HEK293 (cell line): ENCODE measurements around the gene DCTN3.

ENCODE experiments used
- CTCF ChIA-PET: fragments of 350-600 bp; formaldehyde crosslinking; extraction: SDS; loops from one replicate; lab custom pipeline; 2021; ENCODE audit warnings: antibody characterized with exemption; lab: Yijun Ruan, JAX
- POLR2A ChIA-PET: fragments of 300-600 bp; formaldehyde crosslinking; extraction: SDS; loops from one replicate; lab custom pipeline; 2020; ENCODE audit warnings: antibody characterized with exemption, inconsistent platforms; lab: Yijun Ruan, JAX
- H3K27ac ChIP-seq: fragments of 200-500 bp; sonication (Bioruptor generic); 2 replicates; pipeline ENCODE4 v1.5.1; 2014; ENCODE audit warnings: low read depth, low read length, control low read depth, inconsistent platforms; ENCODE audit errors: extremely low read depth
- H3K36me3 ChIP-seq, 2 experiments: fragments of 200-500 bp in 1 of 2; sonication (Bioruptor generic) in 1 of 2; 1 replicate in 1 of 2; 2 replicates in 1 of 2; pipeline ENCODE4 v1.5.1; 2014 to 2017; ENCODE audit warnings: inconsistent platforms in 2 of 2, low read length in 2 of 2; ENCODE audit not compliant: control insufficient read depth in 2 of 2, insufficient read depth in 1 of 2
- H3K4me1 ChIP-seq: fragments of 200-500 bp; sonication (Bioruptor generic); 2 replicates; pipeline ENCODE4 v1.5.1; 2014; ENCODE audit warnings: mild to moderate bottlenecking, low read length, inconsistent platforms; ENCODE audit not compliant: control insufficient read depth, insufficient read depth
- H3K4me3 ChIP-seq: 2 replicates; pipeline ENCODE4 v1.5.1; 2011; ENCODE audit warnings: low read depth, mild to moderate bottlenecking, control low read depth, low read length, moderate library complexity
- H3K9me3 ChIP-seq: fragments of 200-500 bp; sonication (Bioruptor generic); 2 replicates; pipeline ENCODE4 v1.5.1; 2014; ENCODE audit warnings: low read depth, low read length, inconsistent platforms; ENCODE audit not compliant: control insufficient read depth, insufficient read depth
- BCL11A ChIP-seq: fragments of 450-650 bp; formaldehyde crosslinking; IDR thresholded peaks from 2 replicates; pipeline ENCODE4 v1.5.1; 2016; ENCODE audit warnings: low read depth, missing biosample characterization, missing genetic modification characterization
- GLIS2 ChIP-seq: fragments of 450-650 bp; formaldehyde crosslinking; IDR thresholded peaks from 2 replicates; pipeline ENCODE4 v1.5.1; 2016; ENCODE audit warnings: missing biosample characterization, missing genetic modification characterization
- KLF1 ChIP-seq: fragments of 450-650 bp; formaldehyde crosslinking; IDR thresholded peaks from 2 replicates; pipeline ENCODE4 v1.5.1; 2016; ENCODE audit warnings: missing biosample characterization, missing genetic modification characterization
- KLF10 ChIP-seq: fragments of 450-650 bp; IDR thresholded peaks from 2 replicates; pipeline ENCODE4 v1.5.1; 2018; ENCODE audit warnings: missing biosample characterization, mild to moderate bottlenecking, missing genetic modification characterization
- OVOL3 ChIP-seq: fragments of 450-650 bp; formaldehyde crosslinking; IDR thresholded peaks from 2 replicates; pipeline ENCODE4 v1.5.1; 2016; ENCODE audit warnings: missing biosample characterization, missing genetic modification characterization
- SP7 ChIP-seq: fragments of 450-650 bp; formaldehyde crosslinking; IDR thresholded peaks from 2 replicates; pipeline ENCODE4 v1.5.1; 2016; ENCODE audit warnings: missing biosample characterization, missing genetic modification characterization
- YY1 ChIP-seq: fragments of 450-650 bp; formaldehyde crosslinking; IDR thresholded peaks from 2 replicates; pipeline ENCODE4 v1.5.1; 2018; ENCODE audit warnings: missing biosample characterization, missing genetic modification characterization
- ZNF140 ChIP-seq: fragments of 450-650 bp; formaldehyde crosslinking; IDR thresholded peaks from 2 replicates; pipeline ENCODE4 v1.5.1; 2016; ENCODE audit warnings: missing biosample characterization, missing genetic modification characterization
- ZNF157 ChIP-seq: fragments of 450-650 bp; formaldehyde crosslinking; IDR thresholded peaks from 2 replicates; pipeline ENCODE4 v1.5.1; 2016; ENCODE audit warnings: missing biosample characterization, missing genetic modification characterization
- ZNF16 ChIP-seq: fragments of 450-650 bp; formaldehyde crosslinking; IDR thresholded peaks from 2 replicates; pipeline ENCODE4 v1.5.1; 2016; ENCODE audit warnings: low read depth, missing biosample characterization, missing genetic modification characterization
- ZNF239 ChIP-seq: fragments of 450-650 bp; formaldehyde crosslinking; IDR thresholded peaks from 2 replicates; pipeline ENCODE4 v1.5.1; 2016; ENCODE audit warnings: missing biosample characterization, missing genetic modification characterization
- ZNF274 ChIP-seq, 2 experiments: fragments of 200-500 bp in 1 of 2; fragments of 450-650 bp in 1 of 2; sonication (Bioruptor generic) in 1 of 2; formaldehyde crosslinking in 1 of 2; IDR thresholded peaks; 2 replicates each; pipeline versions ENCODE4 v1.5.1 to v1.6.1; 2014 to 2016; ENCODE audit warnings: borderline replicate concordance in 1 of 2, inconsistent platforms in 1 of 2, low read length in 1 of 2, missing biosample characterization in 1 of 2, missing genetic modification characterization in 1 of 2
- ZNF394 ChIP-seq: fragments of 450-650 bp; formaldehyde crosslinking; IDR thresholded peaks from 2 replicates; pipeline ENCODE4 v1.5.1; 2016; ENCODE audit warnings: missing biosample characterization, missing genetic modification characterization, mild to moderate bottlenecking, moderate library complexity, borderline replicate concordance
- ZNF555 ChIP-seq: fragments of 450-650 bp; formaldehyde crosslinking; conservative IDR thresholded peaks from 2 replicates; pipeline ENCODE4 v1.5.1; 2017; ENCODE audit warnings: missing biosample characterization, mild to moderate bottlenecking, missing genetic modification characterization, inconsistent platforms
- ZNF792 ChIP-seq: fragments of 450-650 bp; formaldehyde crosslinking; IDR thresholded peaks from 2 replicates; pipeline ENCODE4 v1.5.1; 2016; ENCODE audit warnings: missing biosample characterization, missing genetic modification characterization
- ZNF830 ChIP-seq: fragments of 450-650 bp; IDR thresholded peaks from 2 replicates; pipeline ENCODE4 v1.5.0; 2018; ENCODE audit warnings: missing biosample characterization, missing genetic modification characterization, low read depth, mild to moderate bottlenecking, moderate library complexity
- ZNF837 ChIP-seq: fragments of 450-650 bp; formaldehyde crosslinking; IDR thresholded peaks from 2 replicates; pipeline ENCODE4 v1.5.1; 2016; ENCODE audit warnings: missing biosample characterization, missing genetic modification characterization
- ZSCAN30 ChIP-seq: fragments of 450-650 bp; IDR thresholded peaks from 2 replicates; pipeline ENCODE4 v1.5.1; 2018; ENCODE audit warnings: missing biosample characterization, mild to moderate bottlenecking, missing genetic modification characterization, moderate library complexity
- TF ChIP-seq, protein P1 (sequence below): fragments of 450-650 bp; formaldehyde crosslinking; IDR thresholded peaks from 2 replicates; pipeline ENCODE4 v1.5.1; 2016; ENCODE audit warnings: missing biosample characterization, missing genetic modification characterization
- TF ChIP-seq, protein P2 (sequence below): fragments of 450-650 bp; formaldehyde crosslinking; IDR thresholded peaks from 2 replicates; pipeline ENCODE4 v1.5.1; 2017; ENCODE audit warnings: missing biosample characterization, missing genetic modification characterization
- TF ChIP-seq, protein P3 (sequence below): fragments of 450-650 bp; formaldehyde crosslinking; conservative IDR thresholded peaks from 2 replicates; pipeline ENCODE4 v1.5.1; 2016; ENCODE audit warnings: low read depth, missing biosample characterization, missing genetic modification characterization
- TF ChIP-seq, protein P4 (sequence below): fragments of 450-650 bp; formaldehyde crosslinking; IDR thresholded peaks from 2 replicates; pipeline ENCODE4 v1.5.1; 2016; ENCODE audit warnings: missing biosample characterization, missing genetic modification characterization, borderline replicate concordance
- TF ChIP-seq, protein P5 (sequence below): fragments of 450-650 bp; formaldehyde crosslinking; IDR thresholded peaks from 2 replicates; pipeline ENCODE4 v1.5.1; 2016; ENCODE audit warnings: missing biosample characterization, missing genetic modification characterization

The DCTN3 gene

DNA sequence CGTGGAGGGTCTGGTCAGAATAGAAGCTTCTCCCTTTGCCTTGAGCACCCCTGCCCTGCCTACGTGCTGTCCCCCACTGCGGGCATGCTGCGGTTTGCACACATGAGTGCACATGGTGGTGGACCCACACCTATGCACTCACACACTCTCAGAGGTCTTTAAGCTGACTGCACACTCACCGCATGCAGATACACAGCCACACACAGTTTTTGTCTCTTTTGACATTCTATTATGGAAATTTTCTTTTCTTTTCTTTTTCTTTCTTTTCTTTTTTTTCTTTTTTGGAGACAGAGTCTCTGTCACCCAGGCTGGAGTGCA, 9.2 kb upstream of the DCTN3 start:
- ChIA-PET POLR2A (interaction anchor here (1.5 kb wide), 1 partner anchor 8 kb away, joined by 9 read pairs; the partner anchor contains the start of gene SIGMAR1), CTCF (interaction anchor here (0.7 to 3.2 kb wide), 6 partner anchors 9 to 107 kb away, joined by 3 to 18 read pairs (median 8); partner anchors contain the start of genes DCTN3 and RPP25L)
- H3K9me3 ChIP-seq = no peaks in the 10 kb centered on the region
- H3K4me3 ChIP-seq = no peak overlapping the region
- H3K4me1 ChIP-seq = no peaks in the 10 kb centered on the region; the same call in 1 of the 2 replicates
- no peaks in the 10 kb centered on the region; a peak in 1 of 3 replicates for H3K36me3 ChIP-seq
- no peak overlapping the region for H3K27ac ChIP-seq
- no peak for TF ChIP-seq ZNF555 (tag by site-specific recombination)
- no peak for TF ChIP-seq ZNF394 (tag by site-specific recombination)
- TF ChIP-seq, protein P1, sequence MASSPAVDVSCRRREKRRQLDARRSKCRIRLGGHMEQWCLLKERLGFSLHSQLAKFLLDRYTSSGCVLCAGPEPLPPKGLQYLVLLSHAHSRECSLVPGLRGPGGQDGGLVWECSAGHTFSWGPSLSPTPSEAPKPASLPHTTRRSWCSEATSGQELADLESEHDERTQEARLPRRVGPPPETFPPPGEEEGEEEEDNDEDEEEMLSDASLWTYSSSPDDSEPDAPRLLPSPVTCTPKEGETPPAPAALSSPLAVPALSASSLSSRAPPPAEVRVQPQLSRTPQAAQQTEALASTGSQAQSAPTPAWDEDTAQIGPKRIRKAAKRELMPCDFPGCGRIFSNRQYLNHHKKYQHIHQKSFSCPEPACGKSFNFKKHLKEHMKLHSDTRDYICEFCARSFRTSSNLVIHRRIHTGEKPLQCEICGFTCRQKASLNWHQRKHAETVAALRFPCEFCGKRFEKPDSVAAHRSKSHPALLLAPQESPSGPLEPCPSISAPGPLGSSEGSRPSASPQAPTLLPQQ (tag by site-specific recombination) = peak; percentile 75
- no peak for TF ChIP-seq ZNF837 (tag by site-specific recombination)
- no peak for TF ChIP-seq ZNF239 (tag by site-specific recombination)
- TF ChIP-seq, protein P2, sequence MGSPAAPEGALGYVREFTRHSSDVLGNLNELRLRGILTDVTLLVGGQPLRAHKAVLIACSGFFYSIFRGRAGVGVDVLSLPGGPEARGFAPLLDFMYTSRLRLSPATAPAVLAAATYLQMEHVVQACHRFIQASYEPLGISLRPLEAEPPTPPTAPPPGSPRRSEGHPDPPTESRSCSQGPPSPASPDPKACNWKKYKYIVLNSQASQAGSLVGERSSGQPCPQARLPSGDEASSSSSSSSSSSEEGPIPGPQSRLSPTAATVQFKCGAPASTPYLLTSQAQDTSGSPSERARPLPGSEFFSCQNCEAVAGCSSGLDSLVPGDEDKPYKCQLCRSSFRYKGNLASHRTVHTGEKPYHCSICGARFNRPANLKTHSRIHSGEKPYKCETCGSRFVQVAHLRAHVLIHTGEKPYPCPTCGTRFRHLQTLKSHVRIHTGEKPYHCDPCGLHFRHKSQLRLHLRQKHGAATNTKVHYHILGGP (tag by site-specific recombination) = no peak
- TF ChIP-seq ZNF16 = no peak
- TF ChIP-seq, protein P3, sequence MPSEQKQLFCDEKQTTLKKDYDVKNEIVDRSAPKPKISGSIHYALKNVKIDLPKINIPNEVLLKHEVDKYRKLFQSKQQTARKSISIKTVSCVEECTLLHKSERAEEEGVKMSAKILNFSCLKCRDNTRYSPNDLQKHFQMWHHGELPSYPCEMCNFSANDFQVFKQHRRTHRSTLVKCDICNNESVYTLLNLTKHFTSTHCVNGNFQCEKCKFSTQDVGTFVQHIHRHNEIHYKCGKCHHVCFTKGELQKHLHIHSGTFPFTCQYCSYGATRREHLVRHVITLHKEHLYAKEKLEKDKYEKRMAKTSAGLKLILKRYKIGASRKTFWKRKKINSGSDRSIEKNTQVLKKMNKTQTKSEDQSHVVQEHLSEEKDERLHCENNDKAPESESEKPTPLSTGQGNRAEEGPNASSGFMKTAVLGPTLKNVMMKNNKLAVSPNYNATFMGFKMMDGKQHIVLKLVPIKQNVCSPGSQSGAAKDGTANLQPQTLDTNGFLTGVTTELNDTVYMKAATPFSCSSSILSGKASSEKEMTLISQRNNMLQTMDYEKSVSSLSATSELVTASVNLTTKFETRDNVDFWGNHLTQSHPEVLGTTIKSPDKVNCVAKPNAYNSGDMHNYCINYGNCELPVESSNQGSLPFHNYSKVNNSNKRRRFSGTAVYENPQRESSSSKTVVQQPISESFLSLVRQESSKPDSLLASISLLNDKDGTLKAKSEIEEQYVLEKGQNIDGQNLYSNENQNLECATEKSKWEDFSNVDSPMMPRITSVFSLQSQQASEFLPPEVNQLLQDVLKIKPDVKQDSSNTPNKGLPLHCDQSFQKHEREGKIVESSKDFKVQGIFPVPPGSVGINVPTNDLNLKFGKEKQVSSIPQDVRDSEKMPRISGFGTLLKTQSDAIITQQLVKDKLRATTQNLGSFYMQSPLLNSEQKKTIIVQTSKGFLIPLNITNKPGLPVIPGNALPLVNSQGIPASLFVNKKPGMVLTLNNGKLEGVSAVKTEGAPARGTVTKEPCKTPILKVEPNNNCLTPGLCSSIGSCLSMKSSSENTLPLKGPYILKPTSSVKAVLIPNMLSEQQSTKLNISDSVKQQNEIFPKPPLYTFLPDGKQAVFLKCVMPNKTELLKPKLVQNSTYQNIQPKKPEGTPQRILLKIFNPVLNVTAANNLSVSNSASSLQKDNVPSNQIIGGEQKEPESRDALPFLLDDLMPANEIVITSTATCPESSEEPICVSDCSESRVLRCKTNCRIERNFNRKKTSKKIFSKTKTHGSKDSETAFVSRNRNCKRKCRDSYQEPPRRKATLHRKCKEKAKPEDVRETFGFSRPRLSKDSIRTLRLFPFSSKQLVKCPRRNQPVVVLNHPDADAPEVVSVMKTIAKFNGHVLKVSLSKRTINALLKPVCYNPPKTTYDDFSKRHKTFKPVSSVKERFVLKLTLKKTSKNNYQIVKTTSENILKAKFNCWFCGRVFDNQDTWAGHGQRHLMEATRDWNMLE = no peak
- no peak for TF ChIP-seq YY1 (tag by site-specific recombination)
- no peak for TF ChIP-seq ZNF157 (tag by site-specific recombination)
- 0 out of 2 replicates have a peak, but pooled peaks have one; percentile 1 for TF ChIP-seq GLIS2 (tag by site-specific recombination)
- no peak for TF ChIP-seq ZNF274 (IDR thresholded peaks at IDR 0.05; ENCODE audit: low read length)
- TF ChIP-seq ZNF274 (tag by site-specific recombination; IDR thresholded peaks at IDR 0.05; ENCODE audit: borderline replicate concordance) = no peak
- no peak for TF ChIP-seq KLF1 (tag by site-specific recombination)
- no peak for TF ChIP-seq ZSCAN30 (tag by site-specific recombination)
- TF ChIP-seq SP7 (tag by site-specific recombination) = no peak
- no peak for TF ChIP-seq OVOL3 (tag by site-specific recombination)
- no peak for TF ChIP-seq ZNF830 (tag by site-specific recombination)
- TF ChIP-seq, protein P4, sequence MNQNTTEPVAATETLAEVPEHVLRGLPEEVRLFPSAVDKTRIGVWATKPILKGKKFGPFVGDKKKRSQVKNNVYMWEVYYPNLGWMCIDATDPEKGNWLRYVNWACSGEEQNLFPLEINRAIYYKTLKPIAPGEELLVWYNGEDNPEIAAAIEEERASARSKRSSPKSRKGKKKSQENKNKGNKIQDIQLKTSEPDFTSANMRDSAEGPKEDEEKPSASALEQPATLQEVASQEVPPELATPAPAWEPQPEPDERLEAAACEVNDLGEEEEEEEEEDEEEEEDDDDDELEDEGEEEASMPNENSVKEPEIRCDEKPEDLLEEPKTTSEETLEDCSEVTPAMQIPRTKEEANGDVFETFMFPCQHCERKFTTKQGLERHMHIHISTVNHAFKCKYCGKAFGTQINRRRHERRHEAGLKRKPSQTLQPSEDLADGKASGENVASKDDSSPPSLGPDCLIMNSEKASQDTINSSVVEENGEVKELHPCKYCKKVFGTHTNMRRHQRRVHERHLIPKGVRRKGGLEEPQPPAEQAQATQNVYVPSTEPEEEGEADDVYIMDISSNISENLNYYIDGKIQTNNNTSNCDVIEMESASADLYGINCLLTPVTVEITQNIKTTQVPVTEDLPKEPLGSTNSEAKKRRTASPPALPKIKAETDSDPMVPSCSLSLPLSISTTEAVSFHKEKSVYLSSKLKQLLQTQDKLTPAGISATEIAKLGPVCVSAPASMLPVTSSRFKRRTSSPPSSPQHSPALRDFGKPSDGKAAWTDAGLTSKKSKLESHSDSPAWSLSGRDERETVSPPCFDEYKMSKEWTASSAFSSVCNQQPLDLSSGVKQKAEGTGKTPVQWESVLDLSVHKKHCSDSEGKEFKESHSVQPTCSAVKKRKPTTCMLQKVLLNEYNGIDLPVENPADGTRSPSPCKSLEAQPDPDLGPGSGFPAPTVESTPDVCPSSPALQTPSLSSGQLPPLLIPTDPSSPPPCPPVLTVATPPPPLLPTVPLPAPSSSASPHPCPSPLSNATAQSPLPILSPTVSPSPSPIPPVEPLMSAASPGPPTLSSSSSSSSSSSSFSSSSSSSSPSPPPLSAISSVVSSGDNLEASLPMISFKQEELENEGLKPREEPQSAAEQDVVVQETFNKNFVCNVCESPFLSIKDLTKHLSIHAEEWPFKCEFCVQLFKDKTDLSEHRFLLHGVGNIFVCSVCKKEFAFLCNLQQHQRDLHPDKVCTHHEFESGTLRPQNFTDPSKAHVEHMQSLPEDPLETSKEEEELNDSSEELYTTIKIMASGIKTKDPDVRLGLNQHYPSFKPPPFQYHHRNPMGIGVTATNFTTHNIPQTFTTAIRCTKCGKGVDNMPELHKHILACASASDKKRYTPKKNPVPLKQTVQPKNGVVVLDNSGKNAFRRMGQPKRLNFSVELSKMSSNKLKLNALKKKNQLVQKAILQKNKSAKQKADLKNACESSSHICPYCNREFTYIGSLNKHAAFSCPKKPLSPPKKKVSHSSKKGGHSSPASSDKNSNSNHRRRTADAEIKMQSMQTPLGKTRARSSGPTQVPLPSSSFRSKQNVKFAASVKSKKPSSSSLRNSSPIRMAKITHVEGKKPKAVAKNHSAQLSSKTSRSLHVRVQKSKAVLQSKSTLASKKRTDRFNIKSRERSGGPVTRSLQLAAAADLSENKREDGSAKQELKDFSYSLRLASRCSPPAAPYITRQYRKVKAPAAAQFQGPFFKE = no peak
- TF ChIP-seq ZNF140 (tag by site-specific recombination) = no peak
- no peak for TF ChIP-seq KLF10 (tag by site-specific recombination)
- TF ChIP-seq, protein P5, sequence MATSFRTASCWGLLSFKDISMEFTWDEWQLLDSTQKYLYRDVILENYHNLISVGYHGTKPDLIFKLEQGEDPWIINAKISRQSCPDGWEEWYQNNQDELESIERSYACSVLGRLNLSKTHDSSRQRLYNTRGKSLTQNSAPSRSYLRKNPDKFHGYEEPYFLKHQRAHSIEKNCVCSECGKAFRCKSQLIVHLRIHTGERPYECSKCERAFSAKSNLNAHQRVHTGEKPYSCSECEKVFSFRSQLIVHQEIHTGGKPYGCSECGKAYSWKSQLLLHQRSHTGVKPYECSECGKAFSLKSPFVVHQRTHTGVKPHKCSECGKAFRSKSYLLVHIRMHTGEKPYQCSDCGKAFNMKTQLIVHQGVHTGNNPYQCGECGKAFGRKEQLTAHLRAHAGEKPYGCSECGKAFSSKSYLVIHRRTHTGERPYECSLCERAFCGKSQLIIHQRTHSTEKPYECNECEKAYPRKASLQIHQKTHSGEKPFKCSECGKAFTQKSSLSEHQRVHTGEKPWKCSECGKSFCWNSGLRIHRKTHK (tag by site-specific recombination) = no peak
- TF ChIP-seq ZNF792 = no peak
- no peak for TF ChIP-seq BCL11A (tag by site-specific recombination)
